ENCODE results near the gene PRKACG.
A peak's percentile ranks its signal among the peaks of the same experiment; 100 is the strongest.
"Not testable (repeated sequence)": the region's sequence is repeated elsewhere in the genome, so short reads cannot be mapped to it uniquely, and the experiment has no call there.

The PRKACG gene

DNA sequence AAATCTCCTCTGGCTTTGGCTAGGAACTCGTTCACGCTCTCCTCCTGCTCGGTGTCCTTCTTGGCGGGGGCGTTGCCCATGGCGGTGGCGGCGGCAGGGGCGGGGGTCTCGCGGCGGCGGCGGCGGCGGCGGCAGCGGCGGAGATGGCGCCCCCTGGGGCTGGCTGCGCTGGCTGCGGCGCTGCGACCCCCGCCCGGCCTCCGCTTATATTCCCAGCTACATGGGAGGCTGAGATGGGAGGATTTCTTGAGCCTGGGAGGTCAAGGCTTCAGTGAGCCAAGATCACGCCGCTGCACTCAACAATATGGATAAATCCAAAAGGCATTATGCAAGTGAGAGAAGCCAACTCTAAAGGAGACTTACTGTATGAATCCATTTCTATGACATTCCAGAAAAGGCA lies at the start of gene PRKACG:
PRKACG (minus strand) TSS at position 101 of the 400 bp plus-strand sequence; CDS start at position 80, 21 bp downstream.
- DNase-seq = no peak

DNA sequence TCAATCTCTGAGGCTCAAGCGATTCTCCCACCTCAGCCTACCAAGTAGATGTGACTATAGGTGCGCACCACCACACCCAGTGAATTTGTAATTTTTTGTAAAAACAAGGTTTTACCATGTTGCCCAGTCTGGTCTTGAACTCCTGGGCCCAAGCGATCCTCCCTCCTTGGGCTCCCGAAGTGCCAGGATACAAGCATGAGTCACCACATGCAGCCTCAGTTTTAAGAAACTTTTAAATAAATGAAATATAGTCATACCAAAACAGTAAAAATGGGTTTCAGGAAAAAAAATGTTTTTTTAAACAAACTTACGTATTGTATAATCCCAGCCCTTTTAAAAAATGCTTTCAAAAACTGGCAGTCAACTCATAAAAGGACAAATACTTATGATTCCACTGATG lies 48.3 kb upstream of the PRKACG start:
- no peak for DNase-seq

DNA sequence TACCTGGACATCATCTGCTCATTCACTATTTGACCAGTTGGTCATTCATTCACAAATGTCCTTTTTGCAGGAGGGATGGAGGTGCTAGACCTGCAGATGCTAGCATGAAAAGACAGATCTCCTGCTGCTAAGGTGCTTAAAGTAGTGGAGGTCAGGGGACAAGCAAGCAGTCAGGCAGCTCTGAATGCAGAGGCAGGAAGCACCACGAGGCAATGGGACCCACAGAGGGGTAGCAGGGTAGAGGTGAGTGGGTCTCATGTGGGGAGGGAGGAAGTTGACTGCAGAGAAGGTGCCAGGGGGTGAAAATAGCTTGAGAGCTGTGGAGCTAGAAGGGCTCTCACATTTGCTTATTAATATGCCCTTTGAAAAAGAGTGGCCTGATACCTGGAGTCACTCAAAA lies 46.9 kb upstream of the PRKACG start:
- no peak for DNase-seq

- no peak for DNase-seq
These were observed 44.2 kb upstream of the PRKACG start for GRCh38 chr9:69058101-69058500.

- DNase-seq = no peak
These were observed 42.4 kb upstream of the PRKACG start for GRCh38 chr9:69056191-69056815.

DNA sequence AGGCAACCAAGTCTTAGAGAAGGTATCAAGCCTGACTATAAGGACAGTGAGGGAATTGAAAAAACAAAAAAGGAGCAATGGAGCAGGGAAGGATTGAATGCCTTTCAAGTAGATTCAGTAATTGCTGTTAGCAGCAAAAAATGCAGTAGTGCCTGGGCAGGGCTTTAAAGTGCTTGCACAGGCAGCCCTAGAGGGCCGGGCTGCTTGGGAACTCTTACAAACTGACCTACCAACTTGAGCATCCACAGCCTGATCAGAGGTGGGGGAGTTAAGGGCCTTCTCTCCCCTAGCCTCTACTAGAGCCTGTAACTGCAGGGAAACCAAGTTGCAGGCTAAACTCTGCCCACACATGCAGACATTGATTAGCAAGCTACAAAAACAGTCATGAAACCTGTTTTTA lies 41.1 kb upstream of the PRKACG start:
- DNase-seq = no peak

DNA sequence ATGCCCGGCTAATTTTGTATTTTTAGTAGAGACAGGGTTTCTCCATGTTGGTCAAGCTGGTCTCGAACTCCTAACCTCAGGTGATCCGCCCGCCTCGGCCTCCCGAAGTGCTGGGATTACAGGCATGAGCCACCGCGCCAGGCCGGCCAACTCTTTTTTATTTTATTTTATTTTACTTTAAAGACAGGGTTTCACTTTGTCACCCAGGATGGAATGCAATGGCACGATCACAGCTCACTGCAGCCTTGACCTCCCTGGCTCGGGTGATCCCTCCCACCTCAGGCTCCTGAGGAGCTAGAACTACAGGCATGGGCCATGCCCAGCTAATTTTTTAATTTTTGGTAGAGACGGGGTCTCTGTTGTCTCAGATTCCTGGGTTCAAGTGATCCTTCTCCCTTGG lies 37.0 kb upstream of the PRKACG start:
- not testable (repeated sequence) for DNase-seq

GRCh38 chr9:69049094-69049493 lies 35.2 kb upstream of the PRKACG start:
- DNase-seq = no peak

DNA sequence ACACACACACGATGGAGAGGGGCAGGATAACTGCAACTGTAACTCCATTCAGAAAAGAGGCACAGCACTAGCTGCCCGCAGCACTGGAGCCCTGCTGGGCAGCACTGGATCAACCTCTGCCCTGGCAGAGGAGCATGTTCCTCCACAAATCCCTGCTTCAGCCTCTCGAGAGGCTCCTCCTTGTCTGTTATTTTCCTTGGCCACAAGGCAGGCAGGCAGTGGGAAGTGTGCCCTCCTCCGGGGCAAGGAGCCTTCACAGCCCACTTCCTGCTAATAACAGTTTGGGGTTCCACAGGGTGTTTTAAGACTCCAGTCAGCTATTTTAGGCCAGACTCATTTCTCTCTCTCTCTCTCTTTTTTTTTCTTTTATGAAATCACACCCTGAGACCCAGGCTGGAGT lies 33.5 kb upstream of the PRKACG start:
- DNase-seq = no peak

DNA sequence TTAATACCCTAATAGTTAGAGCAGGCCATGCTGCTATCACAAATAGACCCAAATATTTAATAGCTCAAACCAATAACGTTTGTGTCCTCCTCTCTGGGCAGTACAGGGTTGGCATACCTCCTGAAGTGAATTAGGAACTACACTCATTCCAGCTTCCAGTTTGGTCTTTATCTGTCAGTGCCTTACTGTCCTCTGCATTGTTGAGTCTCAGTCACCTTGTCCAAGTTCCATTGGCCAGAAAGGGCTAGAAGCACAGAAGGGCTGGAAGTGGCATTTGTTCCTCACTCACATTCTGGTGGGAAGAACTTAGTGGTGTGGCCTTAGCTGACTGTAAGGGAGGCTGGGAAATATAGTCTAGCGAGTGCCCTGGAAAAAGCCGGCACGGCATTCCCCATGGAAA lies 32.8 kb upstream of the PRKACG start:
- DNase-seq = no peak

DNA sequence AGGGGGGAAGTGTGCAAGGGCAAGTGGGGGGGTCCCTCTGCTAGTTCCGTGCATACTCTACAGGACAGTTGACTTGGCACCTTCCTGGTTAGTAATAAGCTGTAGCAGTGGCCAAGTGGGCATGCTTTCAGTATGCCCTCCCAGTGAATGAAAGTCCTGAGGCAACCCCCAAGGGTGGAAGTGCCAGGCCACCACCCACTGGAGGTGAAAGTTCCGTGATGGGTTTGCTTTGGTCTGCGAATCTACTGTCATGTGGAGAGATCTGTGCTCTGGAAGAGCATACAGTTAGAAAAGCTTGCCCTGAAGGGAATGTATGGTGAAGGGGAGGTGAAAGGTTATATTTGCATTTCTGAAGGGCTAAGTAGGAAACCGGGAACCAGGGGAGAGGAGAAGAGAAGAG lies 31.9 kb upstream of the PRKACG start:
- DNase-seq = no peak

GRCh38 chr9:69044240-69045219 lies 30.6 kb upstream of the PRKACG start:
- DNase-seq = no peak

GRCh38 chr9:69040646-69041045 lies 26.7 kb upstream of the PRKACG start:
- DNase-seq = no peak

- DNase-seq = no peak
These were observed 22.9 kb upstream of the PRKACG start for GRCh38 chr9:69036799-69037198.

GRCh38 chr9:69036309-69036708 lies 22.4 kb upstream of the PRKACG start:
- no peak for DNase-seq

- peak; percentile 61 for DNase-seq
These were observed 21.8 kb upstream of the PRKACG start, which contains the start of gene FXN for GRCh38 chr9:69035438-69036308. Gene FXN, plus strand, starts transcription at chr9:69035752. Its CDS starts 31 bp downstream, at chr9:69035783.

GRCh38 chr9:69034071-69034470 lies 20.2 kb upstream of the PRKACG start:
- DNase-seq = no peak

- DNase-seq = no peak
These were observed 17.1 kb upstream of the PRKACG start for GRCh38 chr9:69030851-69031645.

- no peak for DNase-seq
These were observed 15.6 kb upstream of the PRKACG start for GRCh38 chr9:69029535-69029934.

DNA sequence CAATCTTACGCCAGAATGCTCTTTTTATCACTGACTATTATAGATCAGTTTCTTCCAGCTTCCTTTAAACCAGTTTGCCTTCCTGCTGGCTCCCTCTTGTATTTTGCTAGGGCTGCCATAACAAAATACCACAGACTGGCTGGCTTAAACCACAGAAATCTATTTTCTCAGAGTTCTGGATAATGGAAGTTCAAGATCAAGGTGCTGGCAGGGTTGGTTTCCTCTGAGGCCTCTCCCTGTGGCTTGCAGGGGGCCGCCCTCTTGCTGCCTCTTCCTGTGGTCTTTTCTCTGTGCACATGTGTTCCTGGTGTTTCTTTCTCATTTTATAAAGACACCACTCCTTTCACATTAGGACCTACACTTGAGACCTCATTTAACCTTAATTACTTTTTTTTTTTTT lies 14.8 kb upstream of the PRKACG start:
- DNase-seq = no peak

GRCh38 chr9:69027355-69028097 lies 13.6 kb upstream of the PRKACG start:
- peak; percentile 71 for DNase-seq

Measured in NCI-H1436 (cell line).